SHP77 treated with DMSO at 0.1 percent for 48 hours (cell line): ENCODE data around the gene BATF3.

ENCODE experiments used
- DNase-seq: peaks from one replicate; lab custom pipeline; 2025; lab: John Stamatoyannopoulos, UW

The BATF3 gene

GRCh38 chr1:212703991-212704564 lies 4.4 kb upstream of the BATF3 start:
- DNase-seq, result no peak

DNA sequence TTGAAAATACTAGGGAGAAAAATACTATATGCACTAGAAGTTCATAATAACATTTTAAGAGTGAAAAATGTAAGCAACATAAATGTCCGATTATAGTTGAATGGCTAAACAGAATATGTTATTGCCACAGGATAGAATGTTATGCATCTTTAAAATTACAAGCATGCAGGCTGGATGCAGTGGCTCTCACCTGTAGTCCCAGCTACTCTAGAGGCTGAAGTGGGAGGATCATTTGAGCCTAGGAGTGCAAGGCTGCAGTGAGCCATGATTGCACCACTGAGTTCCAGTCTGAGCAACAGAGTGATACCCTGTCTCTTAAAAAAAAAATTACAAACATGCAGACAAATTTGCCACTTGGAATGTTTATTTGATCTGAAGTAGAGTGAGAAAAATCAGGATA lies 3.0 kb upstream of the BATF3 start:
- no peak for DNase-seq

DNA sequence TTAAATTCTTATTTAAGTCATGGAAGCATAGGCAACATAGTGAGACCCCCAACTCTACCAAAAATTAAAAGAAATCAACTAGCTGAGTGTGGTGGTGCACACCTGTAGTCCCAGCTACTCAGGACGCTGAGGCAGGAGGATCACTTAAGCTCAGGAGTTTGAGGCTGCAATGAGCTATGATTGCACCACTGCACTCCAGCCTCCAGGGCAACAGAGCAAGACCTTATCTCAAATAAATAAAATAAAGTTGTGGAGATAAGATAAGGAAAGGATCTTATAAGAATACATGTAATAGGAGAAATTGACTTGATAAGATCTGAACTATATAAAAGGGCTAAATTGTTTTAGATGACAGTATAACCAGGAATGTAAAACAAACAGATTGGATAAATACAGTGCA lies 2.3 kb upstream of the BATF3 start:
- DNase-seq, result no peak

DNA sequence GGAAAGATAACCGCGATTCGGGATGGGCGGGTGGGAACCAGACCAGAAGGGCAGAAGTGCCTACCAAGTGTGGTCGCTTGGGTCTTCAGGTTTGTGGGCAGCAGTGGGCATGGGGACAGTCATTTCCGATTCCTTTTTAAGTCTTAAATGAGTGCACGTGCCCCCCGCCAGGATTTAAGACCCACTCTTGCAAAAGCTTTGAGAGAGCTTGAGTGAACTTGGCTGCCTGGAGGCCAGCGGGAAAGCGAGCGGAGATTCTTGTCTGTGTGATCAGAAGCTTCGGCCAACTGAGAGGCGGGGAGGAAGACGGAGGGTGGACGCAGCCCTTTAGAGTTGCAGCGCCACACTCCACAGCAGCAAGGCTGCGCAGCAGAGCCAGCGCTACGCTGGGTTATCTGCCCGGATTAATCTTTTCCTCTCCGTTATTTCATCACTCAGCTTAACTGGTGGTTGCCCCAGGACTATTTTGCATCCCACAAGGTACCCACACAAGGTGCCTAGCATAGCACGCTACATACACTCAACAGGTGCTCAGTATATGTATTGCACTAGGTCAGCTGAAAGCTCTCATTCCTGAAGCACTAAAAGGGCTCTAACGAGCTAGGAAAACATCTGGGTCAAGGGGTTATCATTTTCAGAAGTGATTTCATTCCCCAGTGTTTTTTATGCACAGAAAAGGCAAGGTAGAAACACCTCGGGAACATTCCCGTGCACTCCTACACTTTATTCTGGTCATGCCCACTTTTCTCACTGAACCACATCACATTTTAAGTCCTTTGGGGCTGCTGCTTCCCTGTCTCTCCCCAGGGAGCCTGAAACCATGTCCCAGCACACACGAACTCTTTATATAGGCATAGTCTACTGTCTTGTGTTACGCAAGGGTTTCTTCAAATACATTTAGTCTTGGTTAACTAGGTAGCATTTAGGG lies 1.5 kb upstream of the BATF3 start:
- DNase-seq, result no peak

DNA sequence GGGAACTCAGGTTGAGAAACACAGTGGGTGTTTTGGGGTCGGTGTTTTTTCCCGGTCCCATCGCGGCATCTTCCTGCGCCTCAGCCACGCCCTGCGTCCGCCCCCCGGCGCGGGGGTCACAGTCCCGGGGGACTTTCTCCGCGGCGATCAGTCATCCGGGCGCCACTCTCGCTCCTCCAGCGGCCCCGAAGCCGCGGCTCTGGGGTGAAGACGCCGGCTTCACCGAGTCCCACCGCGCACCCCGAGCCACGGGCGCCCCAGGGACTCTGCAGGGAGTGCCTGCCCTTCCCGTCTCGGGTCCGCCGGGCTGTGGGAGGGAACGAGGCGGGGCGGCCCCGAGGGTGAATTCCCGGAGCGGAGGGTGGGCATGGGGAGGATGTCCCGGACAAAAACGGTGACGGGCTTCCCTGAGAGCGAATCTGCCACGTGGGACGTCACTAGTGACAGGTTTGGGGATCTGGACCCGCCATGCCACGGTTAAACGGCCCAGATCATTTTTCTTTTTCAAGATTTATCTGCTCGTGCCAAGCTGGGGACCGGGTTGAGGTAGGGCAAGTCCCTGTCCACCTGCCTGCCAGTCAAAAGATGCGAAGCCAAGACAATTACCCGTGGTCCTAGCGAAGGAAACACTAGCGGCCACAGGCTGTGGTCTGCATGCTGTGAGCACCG lies 717 bp upstream of the BATF3 start:
- DNase-seq, result no peak

DNA sequence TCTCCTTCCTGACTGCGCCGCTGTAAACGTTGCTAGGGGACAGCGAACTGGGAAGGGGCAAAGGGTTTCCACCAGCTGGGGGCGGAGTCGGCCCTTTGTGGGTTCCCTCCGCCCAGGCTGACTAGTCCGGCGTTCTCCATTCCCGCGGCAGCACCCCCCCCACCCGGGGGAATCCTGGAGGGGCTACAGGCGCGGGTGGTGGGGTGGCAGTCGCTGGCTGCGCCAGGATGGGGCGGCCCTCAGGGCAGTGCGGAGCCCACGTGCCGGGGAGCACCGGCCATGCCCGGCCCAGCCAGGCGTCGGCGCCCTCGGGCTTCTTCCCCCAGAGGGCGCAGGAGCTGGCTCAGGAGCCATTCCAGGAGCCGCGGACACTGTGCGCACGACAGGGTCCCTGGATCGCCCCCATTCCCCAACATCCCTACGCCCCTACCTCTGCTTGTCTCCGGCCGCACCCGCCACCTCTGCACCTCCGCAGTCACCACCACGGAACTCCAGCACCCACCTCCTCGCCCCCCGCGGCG lies 476 bp downstream of the BATF3 start:
- DNase-seq, result no peak

DNA sequence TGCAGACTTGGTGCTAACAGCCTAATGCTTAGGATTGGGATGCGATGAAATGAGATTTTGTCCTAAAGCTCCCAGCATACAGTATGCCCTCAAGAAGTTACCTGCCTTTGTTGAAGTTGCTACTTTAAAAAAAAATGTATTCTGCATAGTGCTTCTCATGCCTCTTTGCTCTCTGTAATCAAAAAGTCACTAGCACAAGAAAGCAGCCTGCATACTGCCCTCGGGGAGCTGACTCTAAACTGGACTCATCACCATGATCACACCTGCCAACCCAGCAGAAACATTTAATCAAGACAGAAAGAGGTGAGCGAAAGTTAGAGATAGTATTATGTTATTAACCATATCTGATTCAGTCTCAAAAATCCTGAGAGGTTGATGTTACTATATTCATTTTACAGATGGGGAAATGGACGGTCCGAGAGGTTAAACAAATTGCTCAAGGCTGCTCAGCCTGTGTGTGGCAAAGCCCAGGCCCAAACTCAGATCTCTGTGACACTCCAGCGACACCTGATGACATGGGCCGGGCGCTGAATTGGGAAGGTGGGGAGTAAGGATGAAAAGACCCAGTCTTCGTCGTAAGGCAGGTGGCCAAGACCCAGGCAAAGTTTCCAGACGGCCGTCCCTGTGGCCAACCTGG lies 1.1 kb downstream of the BATF3 start:
- DNase-seq, result no peak

DNA sequence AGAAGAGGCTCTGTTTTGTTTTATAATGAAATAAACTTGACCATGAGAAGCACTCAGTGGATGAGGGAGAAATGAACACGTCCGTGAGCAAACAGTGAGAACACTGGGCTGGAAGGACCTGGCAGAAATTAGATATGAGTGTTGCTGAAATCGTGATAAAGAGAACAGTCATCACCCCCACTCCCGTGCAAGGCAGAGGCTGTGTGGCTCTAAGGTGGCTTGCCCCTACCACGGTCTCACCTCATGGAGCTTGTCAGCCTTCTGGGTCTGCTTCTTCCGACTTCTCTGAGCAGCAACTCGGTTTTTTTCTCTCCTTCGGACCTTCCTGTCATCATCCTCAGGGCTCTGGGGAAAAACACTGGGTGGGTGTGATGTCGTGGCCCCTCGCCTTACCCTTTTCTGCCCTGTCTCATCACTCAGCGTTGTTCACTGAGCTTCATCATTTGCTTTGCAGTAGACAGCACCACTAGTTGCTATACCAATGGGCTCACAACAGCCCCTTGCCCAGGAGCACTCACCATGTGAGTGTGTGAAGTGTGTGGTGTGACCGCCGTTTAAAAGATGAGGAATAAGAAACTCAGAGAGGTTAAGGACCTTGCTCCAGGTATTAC lies 2.8 kb downstream of the BATF3 start:
- no peak for DNase-seq

GRCh38 chr1:212692774-212693644 lies 6.6 kb downstream of the BATF3 start:
- DNase-seq, result no peak

- no peak for DNase-seq
Observed at GRCh38 chr1:212691561-212692071, 8.0 kb downstream of the BATF3 start.

DNA sequence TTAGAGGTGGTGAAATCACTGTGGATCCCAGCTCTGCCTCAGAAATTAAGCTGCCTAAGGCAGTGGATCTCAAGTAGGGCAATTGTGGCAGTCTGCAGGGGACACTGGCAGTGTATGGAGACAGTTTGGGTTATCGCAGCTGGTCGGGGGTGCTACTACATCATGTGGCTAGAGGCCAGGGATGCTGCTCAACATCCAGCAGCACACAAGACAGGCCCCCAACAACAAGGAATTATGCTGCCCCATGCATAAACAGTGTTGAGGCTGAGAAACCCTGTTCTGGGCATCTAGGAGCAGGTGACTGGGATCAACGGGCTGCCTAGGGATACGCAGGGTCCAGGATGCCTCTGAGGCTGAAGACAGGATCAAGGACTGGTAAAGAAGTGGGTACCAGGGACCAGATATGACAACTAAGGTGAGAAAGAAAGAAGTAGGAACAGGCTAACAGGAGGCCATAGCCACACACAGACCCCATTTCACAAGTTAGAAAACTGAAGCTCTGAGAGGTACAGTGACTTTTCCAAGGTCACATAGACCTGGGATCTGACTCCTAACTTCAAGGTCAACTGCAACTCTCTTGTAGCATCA lies 8.7 kb downstream of the BATF3 start:
- DNase-seq, result no peak

DNA sequence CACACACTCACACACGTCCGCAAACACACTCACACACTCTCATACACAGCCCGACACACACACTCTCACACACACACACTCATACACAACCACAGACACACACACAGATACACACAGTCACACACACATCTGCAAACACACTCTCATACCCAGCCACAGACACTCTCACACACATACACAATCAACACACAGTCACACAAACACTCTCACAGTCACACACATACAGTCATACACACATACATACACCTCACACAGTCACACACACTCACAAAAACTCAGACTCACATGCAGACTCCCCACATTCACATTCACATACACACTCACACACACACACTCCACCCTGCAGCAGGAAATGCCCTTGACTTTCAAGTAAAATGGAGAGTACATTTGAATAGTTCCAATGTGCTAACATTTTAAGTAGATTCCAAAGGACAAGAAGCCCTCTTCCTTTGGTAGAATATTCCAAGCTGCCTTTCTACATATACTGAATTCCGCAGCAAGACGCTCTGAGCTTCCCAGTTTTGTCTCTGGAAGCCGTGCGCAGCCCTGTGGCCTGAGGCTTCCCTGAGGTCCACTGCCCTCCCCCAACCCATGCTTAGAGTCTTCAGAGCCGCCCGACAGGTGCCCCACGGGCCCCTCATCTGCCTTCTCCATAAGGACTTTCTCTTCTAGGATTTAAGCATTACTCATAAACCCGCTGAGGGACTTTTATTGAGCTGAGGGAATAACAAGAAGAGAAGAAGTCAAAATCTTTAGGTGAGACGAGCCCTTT lies 9.7 kb downstream of the BATF3 start:
- no peak for DNase-seq

DNA sequence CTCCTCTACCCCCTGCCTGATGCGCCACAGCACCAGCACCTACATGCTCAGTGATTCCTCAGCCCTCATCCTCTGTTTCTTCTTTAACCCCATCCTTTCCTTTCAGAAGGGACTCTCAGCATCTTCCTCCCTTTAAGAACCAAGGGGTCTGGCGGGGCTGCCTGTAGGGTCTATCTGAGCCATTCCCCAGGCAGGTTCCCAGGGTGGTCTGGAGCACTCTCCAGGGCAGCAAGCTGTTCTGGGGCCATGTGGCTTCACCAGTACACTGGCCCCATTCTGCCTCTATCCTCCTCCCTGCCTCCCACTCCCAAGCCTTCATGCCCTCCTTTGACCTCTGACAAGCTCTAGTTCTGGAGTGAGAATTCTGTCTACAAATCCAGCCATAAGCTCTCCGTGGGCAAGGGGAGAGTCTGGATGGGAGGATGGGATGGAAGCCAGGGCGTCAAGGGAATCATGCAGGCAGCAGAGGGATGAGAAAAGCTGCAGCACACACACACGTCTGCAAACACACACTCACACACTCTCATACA lies 10.4 kb downstream of the BATF3 start:
- no peak for DNase-seq

- DNase-seq, result no peak
Observed at GRCh38 chr1:212688341-212689047, 11.1 kb downstream of the BATF3 start.

DNA sequence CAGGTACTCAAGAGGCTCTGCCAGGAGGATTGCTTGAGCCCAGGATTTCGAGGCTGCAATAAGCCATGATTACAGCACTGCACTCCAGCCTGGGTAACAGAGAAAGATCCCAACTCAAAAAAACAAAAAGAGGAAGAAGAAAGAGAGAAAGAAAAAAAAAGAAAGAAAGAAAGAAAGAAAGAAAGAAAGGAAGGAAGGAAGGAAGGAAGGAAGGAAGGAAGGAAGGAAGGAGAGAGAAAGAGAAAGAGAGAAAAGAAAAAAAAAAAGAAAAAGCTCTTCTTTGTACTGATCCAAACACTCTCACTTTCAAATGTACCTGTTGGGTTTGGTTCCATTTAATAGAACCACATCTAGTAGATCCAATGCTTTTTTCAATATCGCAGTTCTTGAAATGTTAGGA lies 11.8 kb downstream of the BATF3 start:
- no peak for DNase-seq

- DNase-seq, result no peak
Observed at GRCh38 chr1:212686591-212686990, 13.0 kb downstream of the BATF3 start.

DNA sequence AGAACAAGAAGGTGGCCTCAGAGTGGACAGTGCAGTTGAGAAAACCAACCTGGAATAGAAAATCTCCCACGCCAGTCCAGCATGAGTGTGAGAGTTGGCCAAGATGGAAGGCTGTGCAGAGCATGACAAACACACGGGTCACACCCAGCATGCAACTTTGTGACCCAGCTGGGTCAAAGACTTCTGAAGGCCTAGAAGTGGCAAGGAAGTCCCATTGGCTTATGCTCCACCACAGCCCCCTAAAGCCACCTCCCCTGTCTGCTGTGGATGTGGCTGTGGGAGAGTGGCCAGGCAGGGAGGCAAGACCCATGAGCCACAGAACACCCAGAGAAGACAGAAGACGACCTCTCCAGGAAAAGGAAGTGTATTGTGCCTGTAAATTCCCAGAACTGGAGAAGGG lies 13.6 kb downstream of the BATF3 start:
- no peak for DNase-seq

DNA sequence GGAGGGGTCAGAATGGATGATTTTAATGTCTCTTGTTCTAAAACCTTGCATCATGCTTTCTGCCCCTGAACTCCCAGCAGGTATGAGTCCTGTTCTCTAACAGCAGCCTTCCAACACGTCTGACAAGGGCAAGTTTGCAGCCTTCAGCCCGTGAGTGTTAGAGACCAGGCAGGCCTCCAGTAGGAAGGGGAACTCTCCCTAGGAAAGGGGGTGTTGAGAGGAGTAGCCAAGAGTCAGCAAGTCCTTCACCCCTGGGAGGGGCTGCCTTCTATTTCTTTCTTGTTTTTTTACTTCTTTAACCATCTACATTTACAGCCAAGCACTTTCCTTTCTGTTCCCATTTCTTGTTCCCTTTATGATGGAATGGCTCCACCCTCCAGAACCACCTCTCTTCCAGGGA lies 14.2 kb downstream of the BATF3 start:
- no peak for DNase-seq
